Keratinocyte (primary cell): ENCODE results near the gene ZBTB4. TPM values are rescaled to one million over a fixed set of nuclear protein-coding genes. Genes with fewer than 3 reads are reported as not detected.

Source experiments
- DNase-seq: peaks from one replicate; pipeline ENCODE4 v3.0.0-alpha.2; 2011; ENCODE audit warnings: low read depth, missing footprints, low spot score
- FAIRE-seq: peaks from 2 replicates; lab custom pipeline; 2011; peaks lifted over from hg19 to GRCh38; lab: Jason Lieb, UNC
- H2AFZ ChIP-seq: 2 replicates; pipeline ENCODE4 v1.6.0; 2012; ENCODE audit warnings: low read length, control low read depth, inconsistent platforms; ENCODE audit not compliant: control insufficient read depth
- H3K27ac ChIP-seq: 2 replicates; pipeline ENCODE4 v1.5.1; 2011; ENCODE audit warnings: low read length; ENCODE audit not compliant: control insufficient read depth, insufficient read depth
- H3K27me3 ChIP-seq: 3 replicates; pipeline ENCODE4 v1.6.0; 2011; ENCODE audit warnings: low read length; ENCODE audit not compliant: control insufficient read depth, insufficient read depth; ENCODE audit errors: extremely low read depth
- H3K36me3 ChIP-seq, 2 experiments: 2 replicates in 1 of 2; 3 replicates in 1 of 2; pipeline ENCODE4 v1.5.1; 2011; ENCODE audit warnings: low read length in 2 of 2, mild to moderate bottlenecking in 1 of 2; ENCODE audit not compliant: control insufficient read depth in 2 of 2, insufficient read depth in 2 of 2; ENCODE audit errors: extremely low read depth in 1 of 2
- H3K4me1 ChIP-seq: 3 replicates; pipeline ENCODE4 v1.5.1; 2011; ENCODE audit warnings: low read length; ENCODE audit not compliant: control insufficient read depth, insufficient read depth; ENCODE audit errors: extremely low read depth
- H3K4me2 ChIP-seq: 3 replicates; pipeline ENCODE4 v1.6.0; 2011; ENCODE audit warnings: low read depth, low read length; ENCODE audit not compliant: control insufficient read depth, insufficient read depth; ENCODE audit errors: extremely low read depth
- H3K4me3 ChIP-seq, 3 experiments: fragments of 200-600 bp in 1 of 3; sonication (generic) in 1 of 3; 2 replicates in 2 of 3; 3 replicates in 1 of 3; pipeline ENCODE4 v1.5.1; 2011 to 2016; ENCODE audit warnings: low read length in 3 of 3, mild to moderate bottlenecking in 3 of 3, control low read depth in 2 of 3, inconsistent platforms in 1 of 3, low read depth in 1 of 3, mixed read lengths in 1 of 3, mixed run types in 1 of 3, moderate library complexity in 1 of 3; ENCODE audit not compliant: control insufficient read depth in 2 of 3, insufficient read depth in 2 of 3; ENCODE audit errors: extremely low read depth in 1 of 3
- H3K79me2 ChIP-seq: 2 replicates; pipeline ENCODE4 v1.6.0; 2012; ENCODE audit warnings: low read length; ENCODE audit not compliant: control insufficient read depth, insufficient read depth
- H3K9ac ChIP-seq: 3 replicates; pipeline ENCODE4 v1.6.0; 2011; ENCODE audit warnings: low read length; ENCODE audit not compliant: control insufficient read depth, insufficient read depth; ENCODE audit errors: extremely low read depth
- H3K9me1 ChIP-seq: 3 replicates; pipeline ENCODE4 v1.6.0; 2011; ENCODE audit warnings: low read length; ENCODE audit not compliant: control insufficient read depth, insufficient read depth; ENCODE audit errors: extremely low read depth
- H3K9me3 ChIP-seq: 2 replicates; pipeline ENCODE4 v1.5.1; 2012; ENCODE audit warnings: low read depth, low read length; ENCODE audit not compliant: control insufficient read depth
- H4K20me1 ChIP-seq: 3 replicates; pipeline ENCODE4 v1.6.0; 2011; ENCODE audit warnings: low read length; ENCODE audit not compliant: control insufficient read depth, insufficient read depth; ENCODE audit errors: extremely low read depth
- CTCF ChIP-seq, 3 experiments: IDR thresholded peaks in 1 of 3; conservative IDR thresholded peaks in 1 of 3; optimal IDR thresholded peaks in 1 of 3; 2 replicates in 2 of 3; 3 replicates in 1 of 3; pipeline versions ENCODE3 to v1.5.1; 2011; ENCODE audit warnings: low read length in 3 of 3, mild to moderate bottlenecking in 3 of 3, moderate library complexity in 2 of 3, control low read depth in 1 of 3, inconsistent platforms in 1 of 3; ENCODE audit not compliant: insufficient read depth in 2 of 3; ENCODE audit errors: extremely low read depth in 1 of 3
- EZH2 ChIP-seq: IDR thresholded peaks from one replicate; pipeline ENCODE4 v1.6.1; 2012; ENCODE audit warnings: inconsistent platforms, mild to moderate bottlenecking, low read length, moderate library complexity
- dilution Hi-C: fragments of 300-500 bp; cut with MboI; formaldehyde crosslinking; loops from one replicate; pipeline ENCODE4 v1.7.0; 2020; ENCODE audit warnings: low sequenced_read_pairs; ENCODE audit not compliant: extremely low pct_ligation_motif_present
- polyA plus RNA-seq, 5 experiments: library from polyadenylated mRNA; depleted of rRNA in 3 of 5; stranded (reverse) in 3 of 5; stranded (forward) in 1 of 5; unstranded in 1 of 5; fragments of >200 nt; gene quantifications; 1 replicate in 1 of 5; 2 replicates in 3 of 5; 3 replicates in 1 of 5; pipeline versions ENCODE4 v1.2.1 to v1.2.3, GENCODE V29; 2011 to 2012; ENCODE audit warnings: missing spikeins in 2 of 5, low read depth in 1 of 5, low replicate concordance in 1 of 5

Gene ZBTB4
- polyA plus RNA-seq, 1 donor (not counting 4 experiments of a cell fraction or from before 2014, with no cell fraction given) = 20.9 TPM

- TF ChIP-seq CTCF (optimal IDR thresholded peaks at IDR 0.05 in 1 of 3, IDR thresholded peaks at IDR 0.05 in 1 of 3, conservative IDR thresholded peaks at IDR 0.05 in 1 of 3; ENCODE audit: extremely low read depth in 1 of 3, insufficient read depth in 2 of 3, low read length in 3 of 3) (no peak), EZH2 (no peak)
- Histone ChIP-seq H3K4me3 (peak overlapping the region; percentile 67 to 82 (median 77)), H3K27me3 (no peaks in the 10 kb centered on the region), H3K4me1 (peaks cover 42% of the 10 kb centered on the region), H4K20me1 (peaks cover 10% of the 10 kb centered on the region), H3K9ac (peak overlapping the region; percentile 75), H3K79me2 (peaks cover 63% of the 10 kb centered on the region), H3K9me3 (no peaks in the 10 kb centered on the region), H3K27ac (peak overlapping the region; percentile 95), H3K4me2 (peak overlapping the region; percentile 99), H3K36me3 (no peaks in the 10 kb centered on the region), H3K9me1 (peaks cover 6% of the 10 kb centered on the region), H2AFZ (no peak overlapping the region)
- no peak for DNase-seq
- dilution Hi-C loops = no loop called here
- FAIRE-seq = no peak
Observed at GRCh38 chr17:7477392-7478275, 1.8 kb downstream of the ZBTB4 start.

- DNase-seq (no peak), FAIRE-seq (no peak)
- Histone ChIP-seq H3K9me3 (no peaks in the 10 kb centered on the region), H3K4me1 (peaks cover 42% of the 10 kb centered on the region), H3K9ac (peak overlapping the region; percentile 75), H3K4me2 (peak overlapping the region; percentile 99), H3K27ac (peak overlapping the region; percentile 95), H3K79me2 (peaks cover 68% of the 10 kb centered on the region), H3K36me3 (no peaks in the 10 kb centered on the region), H4K20me1 (peaks cover 10% of the 10 kb centered on the region), H3K9me1 (peaks cover 6% of the 10 kb centered on the region), H3K27me3 (no peaks in the 10 kb centered on the region), H3K4me3 (peak overlapping the region; percentile 67 to 82 (median 77)), H2AFZ (no peak overlapping the region)
- TF ChIP-seq CTCF (optimal IDR thresholded peaks at IDR 0.05 in 1 of 3, IDR thresholded peaks at IDR 0.05 in 1 of 3, conservative IDR thresholded peaks at IDR 0.05 in 1 of 3; ENCODE audit: extremely low read depth in 1 of 3, insufficient read depth in 2 of 3, low read length in 3 of 3) = no peak
- TF ChIP-seq EZH2 = no peak
- dilution Hi-C loops = no loop called here
Observed at GRCh38 chr17:7476951-7477350, 2.5 kb downstream of the ZBTB4 start.
